Stomach (tissue), 4 donors: ENCODE data around the gene ALKBH8.

Experiments used
- POLR2A ChIP-seq, 4 donors: fragments of 450-650 bp; IDR thresholded peaks; one replicate each; pipeline ENCODE4 v1.6.1; 2016; ENCODE audit warnings: antibody characterized with exemption in 4 of 4, control low read depth in 2 of 4, mild to moderate bottlenecking in 1 of 4, moderate library complexity in 1 of 4
- POLR2AphosphoS5 ChIP-seq, 3 donors: sonication (generic); formaldehyde crosslinking; IDR thresholded peaks; one replicate each; pipeline ENCODE4 v1.6.1; 2016; ENCODE audit warnings: antibody characterized with exemption in 3 of 3
- TF ChIP-seq, protein P1 (sequence below), 7 experiments: fragments of 450-650 bp in 4 of 7; fragments of 200-600 bp in 3 of 7; sonication (generic) in 3 of 7; IDR thresholded peaks; one replicate each; pipeline ENCODE4 v1.5.1; 2016 to 2019; ENCODE audit warnings: antibody characterized with exemption in 7 of 7, control low read depth in 2 of 7, mild to moderate bottlenecking in 1 of 7

- TF ChIP-seq POLR2A (IDR thresholded peaks at IDR 0.05) (no peak), POLR2AphosphoS5 (IDR thresholded peaks at IDR 0.05) (no peak)
- TF ChIP-seq, protein P1, sequence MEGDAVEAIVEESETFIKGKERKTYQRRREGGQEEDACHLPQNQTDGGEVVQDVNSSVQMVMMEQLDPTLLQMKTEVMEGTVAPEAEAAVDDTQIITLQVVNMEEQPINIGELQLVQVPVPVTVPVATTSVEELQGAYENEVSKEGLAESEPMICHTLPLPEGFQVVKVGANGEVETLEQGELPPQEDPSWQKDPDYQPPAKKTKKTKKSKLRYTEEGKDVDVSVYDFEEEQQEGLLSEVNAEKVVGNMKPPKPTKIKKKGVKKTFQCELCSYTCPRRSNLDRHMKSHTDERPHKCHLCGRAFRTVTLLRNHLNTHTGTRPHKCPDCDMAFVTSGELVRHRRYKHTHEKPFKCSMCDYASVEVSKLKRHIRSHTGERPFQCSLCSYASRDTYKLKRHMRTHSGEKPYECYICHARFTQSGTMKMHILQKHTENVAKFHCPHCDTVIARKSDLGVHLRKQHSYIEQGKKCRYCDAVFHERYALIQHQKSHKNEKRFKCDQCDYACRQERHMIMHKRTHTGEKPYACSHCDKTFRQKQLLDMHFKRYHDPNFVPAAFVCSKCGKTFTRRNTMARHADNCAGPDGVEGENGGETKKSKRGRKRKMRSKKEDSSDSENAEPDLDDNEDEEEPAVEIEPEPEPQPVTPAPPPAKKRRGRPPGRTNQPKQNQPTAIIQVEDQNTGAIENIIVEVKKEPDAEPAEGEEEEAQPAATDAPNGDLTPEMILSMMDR (IDR thresholded peaks at IDR 0.05) = no peak
Measured at GRCh38 chr11:107545101-107545514, 20.4 kb downstream of the ALKBH8 start.
